ENCODE data around the gene CDC42EP1.
"Not testable (repeated sequence)": the region's sequence is repeated elsewhere in the genome, so short reads cannot be mapped to it uniquely, and the experiment has no call there.

CDC42EP1 gene

GRCh38 chr22:37601203-37601539 lies 40.9 kb downstream of the CDC42EP1 start:
- TF ChIP-seq POLR2A (IDR thresholded peaks at IDR 0.05; ENCODE audit: low read depth, low read length) (no peak), TAF1 (IDR thresholded peaks at IDR 0.05; ENCODE audit: borderline replicate concordance, low read depth, low read length) (no peak), POLR2AphosphoS5 (IDR thresholded peaks at IDR 0.05; ENCODE audit: low read depth, low read length) (no peak)
- no peak for DNase-seq (ENCODE audit: insufficient read length)
- no peak for FAIRE-seq

DNA sequence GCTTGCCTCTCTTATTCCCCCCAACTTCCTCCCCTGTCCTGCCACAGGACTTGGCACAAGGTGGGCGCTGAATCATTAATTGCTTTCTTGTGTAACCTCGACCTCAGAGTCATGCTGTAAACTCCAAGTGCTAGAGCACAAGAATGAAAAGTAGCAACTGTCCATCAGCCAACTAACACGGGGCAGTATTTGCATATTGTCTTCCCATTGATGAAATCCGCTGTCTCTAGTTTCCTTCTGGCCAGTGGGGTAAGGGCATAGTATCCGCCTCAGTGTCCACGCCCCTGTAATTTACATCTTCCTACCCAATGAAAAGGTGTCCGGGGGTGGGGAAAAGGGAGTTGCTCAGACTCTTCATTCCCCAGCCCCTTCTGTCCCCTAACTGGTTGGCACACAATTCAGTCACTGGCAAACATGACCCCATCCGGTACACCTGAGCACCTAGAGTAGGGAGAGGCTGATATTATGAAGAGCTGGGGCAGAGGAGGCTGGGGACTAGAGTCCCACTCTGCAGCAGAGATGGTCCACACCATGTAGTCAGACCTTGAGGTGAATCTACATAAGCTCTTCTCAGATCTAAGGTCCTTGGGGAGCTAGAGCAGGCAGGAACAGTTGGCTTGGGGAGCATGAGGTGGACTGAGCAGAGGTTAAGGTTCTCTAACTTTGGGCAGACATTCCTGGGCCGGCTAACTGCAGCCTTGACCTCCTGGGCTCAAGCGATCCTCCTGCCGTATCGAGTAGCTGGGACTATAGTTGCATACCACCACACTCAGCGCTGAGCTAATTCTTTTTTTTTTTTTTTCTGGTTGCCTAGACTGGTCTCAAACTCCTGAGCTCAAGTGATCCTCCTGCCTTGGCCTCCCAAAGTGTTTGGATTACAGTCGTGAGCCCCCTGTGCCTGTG lies 41.5 kb downstream of the CDC42EP1 start:
- FAIRE-seq (peak; percentile 60), DNase-seq (ENCODE audit: insufficient read length) (no peak)
- no peak for TF ChIP-seq TAF1 (IDR thresholded peaks at IDR 0.05; ENCODE audit: borderline replicate concordance, low read depth, low read length)
- TF ChIP-seq POLR2A (IDR thresholded peaks at IDR 0.05; ENCODE audit: low read depth, low read length) = no peak
- TF ChIP-seq POLR2AphosphoS5 (IDR thresholded peaks at IDR 0.05; ENCODE audit: low read depth, low read length) = no peak

DNA sequence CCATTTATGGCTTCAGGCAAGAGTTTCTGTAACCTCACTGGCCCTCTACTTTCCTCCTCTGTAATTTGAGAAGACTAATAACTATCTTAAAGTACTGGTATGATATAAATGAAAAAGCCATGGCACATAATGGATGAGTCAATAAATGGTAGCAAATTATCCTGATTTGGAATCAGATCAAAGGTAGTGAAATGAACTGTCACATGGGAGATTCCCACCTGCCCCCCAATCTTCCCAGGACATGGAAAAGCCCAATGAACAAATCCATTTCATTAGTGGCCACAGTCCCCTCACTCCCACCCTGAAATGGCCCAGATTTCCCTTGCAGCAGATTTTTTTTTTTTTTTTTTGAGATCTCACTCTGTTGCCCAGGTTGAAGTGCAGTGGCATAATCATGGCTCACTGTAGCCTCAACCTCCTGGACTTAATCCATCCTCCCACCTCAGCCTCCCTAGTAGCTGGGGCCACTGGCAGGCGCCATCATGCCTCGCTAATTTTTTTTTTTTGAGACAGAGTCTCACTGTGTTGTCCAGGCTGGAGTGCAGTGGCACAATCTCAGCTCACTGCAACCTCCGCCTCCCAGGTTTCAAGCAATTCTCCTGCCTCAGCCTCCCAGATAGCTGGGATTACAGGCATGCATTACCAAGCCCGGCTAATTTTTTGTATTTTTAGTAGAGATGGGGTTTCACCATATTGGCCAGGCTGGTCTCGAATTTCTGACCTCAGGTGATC lies 42.4 kb downstream of the CDC42EP1 start:
- DNase-seq (ENCODE audit: insufficient read length); FAIRE-seq: not testable (repeated sequence)

DNA sequence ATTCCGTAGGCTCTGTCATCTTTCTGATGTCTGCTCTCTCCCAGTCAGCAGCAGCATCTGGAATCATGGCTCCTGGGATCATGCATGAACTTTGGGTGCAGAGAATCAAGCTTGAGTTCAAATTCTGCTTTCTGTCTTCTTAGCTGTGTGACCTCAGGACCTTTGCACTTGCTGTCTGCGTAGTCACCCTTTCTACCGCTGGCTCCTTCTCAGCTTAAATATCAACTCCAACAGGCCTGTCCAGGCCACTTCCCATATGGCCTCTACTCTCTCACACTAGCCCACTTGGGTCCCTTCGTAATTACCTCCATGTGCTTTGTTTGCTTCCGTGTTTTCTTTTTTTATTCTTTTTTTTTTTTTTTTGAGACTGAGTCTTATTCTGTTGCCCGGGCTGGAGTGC lies 43.8 kb downstream of the CDC42EP1 start:
- no peak for FAIRE-seq
- TF ChIP-seq POLR2A (IDR thresholded peaks at IDR 0.05; ENCODE audit: low read depth, low read length) (no peak), TAF1 (IDR thresholded peaks at IDR 0.05; ENCODE audit: borderline replicate concordance, low read depth, low read length) (no peak), POLR2AphosphoS5 (IDR thresholded peaks at IDR 0.05; ENCODE audit: low read depth, low read length) (no peak)
- DNase-seq (ENCODE audit: insufficient read length) = no peak

- FAIRE-seq = no peak
- TF ChIP-seq TAF1 (IDR thresholded peaks at IDR 0.05; ENCODE audit: borderline replicate concordance, low read depth, low read length) (no peak), POLR2AphosphoS5 (IDR thresholded peaks at IDR 0.05; ENCODE audit: low read depth, low read length) (no peak), POLR2A (IDR thresholded peaks at IDR 0.05; ENCODE audit: low read depth, low read length) (no peak)
- DNase-seq (ENCODE audit: insufficient read length) = no peak
These were observed 44.6 kb downstream of the CDC42EP1 start for GRCh38 chr22:37604875-37605274.

GRCh38 chr22:37607010-37607934 lies 47.0 kb downstream of the CDC42EP1 start:
- FAIRE-seq = peak; percentile 91
- TF ChIP-seq TAF1 (IDR thresholded peaks at IDR 0.05; ENCODE audit: borderline replicate concordance, low read depth, low read length) (no peak), POLR2AphosphoS5 (IDR thresholded peaks at IDR 0.05; ENCODE audit: low read depth, low read length) (no peak), POLR2A (IDR thresholded peaks at IDR 0.05; ENCODE audit: low read depth, low read length) (no peak)
- DNase-seq (ENCODE audit: insufficient read length) = peak; percentile 79

GRCh38 chr22:37607935-37608476 lies 47.7 kb downstream of the CDC42EP1 start:
- FAIRE-seq (no peak), DNase-seq (ENCODE audit: insufficient read length) (no peak)
- TF ChIP-seq POLR2AphosphoS5 (IDR thresholded peaks at IDR 0.05; ENCODE audit: low read depth, low read length) = no peak
- TF ChIP-seq POLR2A (IDR thresholded peaks at IDR 0.05; ENCODE audit: low read depth, low read length) = no peak
- no peak for TF ChIP-seq TAF1 (IDR thresholded peaks at IDR 0.05; ENCODE audit: borderline replicate concordance, low read depth, low read length)

DNA sequence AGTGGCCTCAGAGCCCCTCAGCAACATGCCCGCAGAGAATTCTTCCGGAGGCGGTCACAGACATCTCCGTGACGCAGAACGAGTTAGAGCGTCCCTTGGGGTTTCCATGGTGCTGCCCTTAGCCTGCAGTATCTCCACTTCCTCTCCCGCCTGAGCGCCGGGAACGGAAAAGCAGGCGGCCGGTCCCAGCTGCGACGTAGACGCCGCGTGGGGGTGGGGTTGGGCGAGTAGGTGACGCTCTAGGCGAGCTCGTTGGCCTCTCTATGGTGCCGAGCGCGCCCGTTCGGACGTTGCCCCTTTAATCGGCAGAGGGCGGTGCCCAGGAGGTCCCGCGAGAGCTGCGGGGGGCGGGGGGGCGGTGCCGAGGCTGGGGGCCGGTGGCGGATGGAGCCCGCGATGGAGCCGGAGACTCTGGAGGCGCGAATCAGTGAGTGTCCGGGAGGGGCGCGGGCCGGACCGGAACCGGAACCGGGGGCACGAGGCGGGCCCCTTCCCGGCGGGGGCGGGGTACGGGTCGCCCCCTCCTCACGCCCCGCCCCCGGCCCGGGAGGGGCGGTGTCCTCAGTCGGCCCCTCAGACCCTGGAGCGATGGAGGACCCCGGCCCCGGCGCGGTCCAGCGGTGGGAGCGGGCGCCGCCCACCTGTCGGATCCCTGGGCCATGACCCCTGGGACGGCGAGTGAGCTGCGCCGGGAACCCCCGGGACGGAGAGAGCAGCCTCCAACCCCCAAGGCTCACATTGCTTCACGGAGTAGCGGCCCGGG lies 48.4 kb downstream of the CDC42EP1 start, which contains the start of gene GGA1:
Gene GGA1 (plus strand): TSS at position 358 of the 763 bp plus-strand sequence. CDS start 27 bp downstream, at position 385.
- FAIRE-seq = peak; percentile 96

DNA sequence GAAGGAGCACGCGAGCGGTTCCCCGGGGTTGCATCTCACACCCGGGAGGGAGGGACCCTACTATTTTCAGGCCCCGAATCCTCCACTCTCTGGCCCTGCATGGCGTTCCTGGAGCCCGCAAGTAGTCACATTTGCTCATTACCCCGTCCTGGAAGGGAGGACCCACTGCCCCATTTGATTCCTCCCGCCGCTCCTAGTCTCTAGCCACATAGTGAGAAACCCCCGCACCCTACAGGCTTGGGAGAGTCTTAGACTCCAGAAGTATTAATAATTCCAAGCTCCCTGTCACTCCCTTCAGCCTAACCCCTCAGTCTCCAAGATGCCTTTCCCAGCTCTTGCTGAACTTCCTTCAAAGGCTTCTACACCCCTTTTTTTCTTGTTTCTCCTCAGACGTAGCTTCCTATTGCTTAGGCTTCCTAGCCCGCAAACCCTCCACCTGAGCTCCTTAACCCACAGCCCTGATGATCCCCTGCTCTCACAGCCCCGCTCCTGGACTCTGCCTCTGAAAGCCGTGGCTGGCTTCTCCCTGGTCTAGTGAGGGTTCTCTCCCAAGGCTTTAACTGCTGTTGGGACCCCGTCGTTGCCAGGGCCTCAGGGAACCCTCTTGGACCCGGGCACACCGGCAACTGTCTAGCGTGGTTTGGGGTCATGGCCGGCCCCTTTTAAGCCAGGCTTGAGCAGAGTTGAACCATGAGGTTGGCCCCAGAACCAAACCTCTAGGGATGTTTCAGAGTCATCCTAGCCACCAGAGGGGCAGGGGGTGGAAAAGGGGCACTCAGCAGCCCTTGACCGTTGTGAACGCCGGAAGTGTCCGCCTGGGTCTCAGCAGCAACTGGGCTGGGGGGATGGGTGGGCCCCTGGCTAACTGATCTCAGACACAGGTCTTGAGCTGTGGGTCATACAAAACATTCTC lies 49.2 kb downstream of the CDC42EP1 start:
- FAIRE-seq = peak; percentile 14

More for the DNA sequence above, 48.4 kb downstream of the CDC42EP1 start, which contains the start of gene GGA1:
- TF ChIP-seq TAF1 (IDR thresholded peaks at IDR 0.05; ENCODE audit: borderline replicate concordance, low read depth, low read length) (no peak), POLR2A (IDR thresholded peaks at IDR 0.05; ENCODE audit: low read depth, low read length) (peak; percentile 45; the same call in 1 of the 2 replicates)
- peak; percentile 93 for DNase-seq (ENCODE audit: insufficient read length)

GRCh38 chr22:37610153-37610475 lies 49.8 kb downstream of the CDC42EP1 start:
- peak; percentile 46 for FAIRE-seq
- not testable (repeated sequence) for DNase-seq (ENCODE audit: insufficient read length)

More for the DNA sequence above, 49.2 kb downstream of the CDC42EP1 start:
- TF ChIP-seq POLR2A (IDR thresholded peaks at IDR 0.05; ENCODE audit: low read depth, low read length) (no peak; the same call in 1 of the 2 replicates), TAF1 (IDR thresholded peaks at IDR 0.05; ENCODE audit: borderline replicate concordance, low read depth, low read length) (peak; percentile 98), POLR2AphosphoS5 (IDR thresholded peaks at IDR 0.05; ENCODE audit: low read depth, low read length) (peak; percentile 49; the same call in 1 of the 2 replicates)
- no peak for DNase-seq (ENCODE audit: insufficient read length)
